LNCaP clone FGC (cell line): Measurements from ENCODE around the gene GOLGA6L26.
"Not testable (repeated sequence)": the region's sequence is repeated elsewhere in the genome, so short reads cannot be mapped to it uniquely, and the experiment has no call there.

Experiments
- DNase-seq: peaks from one replicate; pipeline ENCODE4 v3.0.0-alpha.2; 2011; ENCODE audit warnings: low read depth
- H3K4me3 ChIP-seq: 2 replicates; pipeline ENCODE4 v1.5.1; 2011; ENCODE audit warnings: mild to moderate bottlenecking, low read depth, low read length, control low read depth
- CTCF ChIP-seq: IDR thresholded peaks from 2 replicates; pipeline ENCODE4 v1.5.1; 2012; ENCODE audit warnings: mild to moderate bottlenecking; ENCODE audit not compliant: control insufficient read depth, insufficient read depth; ENCODE audit errors: extremely low read depth

GOLGA6L26 gene

GRCh38 chr15:23334096-23334495 lies at the start of gene GOLGA6L26:
Gene GOLGA6L26 (minus strand): TSS chr15:23334196. CDS start chr15:23334135, 61 bp downstream.
- not testable (repeated sequence) for H3K4me3 ChIP-seq, DNase-seq

- not testable (repeated sequence) for DNase-seq, H3K4me3 ChIP-seq
Observed at GRCh38 chr15:23381192-23381591, 47.2 kb upstream of the GOLGA6L26 start.

- H3K4me3 ChIP-seq, DNase-seq: not testable (repeated sequence)
Observed at GRCh38 chr15:23380700-23381099, 46.7 kb upstream of the GOLGA6L26 start.

- DNase-seq, H3K4me3 ChIP-seq: not testable (repeated sequence)
Observed at GRCh38 chr15:23378946-23379345, 45.0 kb upstream of the GOLGA6L26 start.

- not testable (repeated sequence) for H3K4me3 ChIP-seq, DNase-seq
Observed at GRCh38 chr15:23374226-23374625, 40.2 kb upstream of the GOLGA6L26 start.

- not testable (repeated sequence) for DNase-seq, H3K4me3 ChIP-seq
Observed at GRCh38 chr15:23372891-23373600, 39.0 kb upstream of the GOLGA6L26 start.

GRCh38 chr15:23372284-23372683 lies 38.3 kb upstream of the GOLGA6L26 start:
- no peak overlapping the region for H3K4me3 ChIP-seq
- no peak for DNase-seq
- TF ChIP-seq CTCF, result no peak

GRCh38 chr15:23371868-23372267 lies 37.9 kb upstream of the GOLGA6L26 start:
- H3K4me3 ChIP-seq, result not testable (repeated sequence)

GRCh38 chr15:23371134-23371533 lies 37.1 kb upstream of the GOLGA6L26 start:
- not testable (repeated sequence) for H3K4me3 ChIP-seq, DNase-seq

More at GRCh38 chr15:23371868-23372267, 37.9 kb upstream of the GOLGA6L26 start:
- DNase-seq, result not testable (repeated sequence)

GRCh38 chr15:23370578-23370977 lies 36.6 kb upstream of the GOLGA6L26 start:
- H3K4me3 ChIP-seq, result no peak overlapping the region
- TF ChIP-seq CTCF, result no peak
- DNase-seq, result no peak

- not testable (repeated sequence) for DNase-seq, H3K4me3 ChIP-seq
- 0 out of 2 replicates have a peak, but pooled peaks have one; percentile 8 for TF ChIP-seq CTCF
Observed at GRCh38 chr15:23364261-23364660, 30.3 kb upstream of the GOLGA6L26 start.

- peak; percentile 31; the same call in 1 of the 2 replicates for TF ChIP-seq CTCF
- not testable (repeated sequence) for H3K4me3 ChIP-seq, DNase-seq
Observed at GRCh38 chr15:23362622-23363021, 28.6 kb upstream of the GOLGA6L26 start.

- H3K4me3 ChIP-seq, DNase-seq: not testable (repeated sequence)
Observed at GRCh38 chr15:23354448-23354847, 20.5 kb upstream of the GOLGA6L26 start, which contains the start of gene GOLGA8S. Gene GOLGA8S (plus strand): TSS chr15:23354748. CDS start chr15:23354810, 62 bp downstream.

GRCh38 chr15:23311233-23311632 lies 22.8 kb downstream of the GOLGA6L26 start:
- DNase-seq, H3K4me3 ChIP-seq: not testable (repeated sequence)

- not testable (repeated sequence) for H3K4me3 ChIP-seq, DNase-seq
Observed at GRCh38 chr15:23305921-23306320, 28.1 kb downstream of the GOLGA6L26 start.
